PC-9 (cell line): ENCODE measurements around the gene ZNF217.

Experiments
- CTCF ChIP-seq: fragments of 200-600 bp; sonication (generic); conservative IDR thresholded peaks from 2 replicates; pipeline ENCODE4 v1.6.1; 2017; ENCODE audit warnings: mixed run types, antibody characterized with exemption, mild to moderate bottlenecking, moderate library complexity
- EZH2 ChIP-seq: fragments of 200-600 bp; sonication (generic); IDR thresholded peaks from 2 replicates; pipeline ENCODE4 v1.8.0; 2017; ENCODE audit warnings: antibody characterized with exemption, low read depth

DNA sequence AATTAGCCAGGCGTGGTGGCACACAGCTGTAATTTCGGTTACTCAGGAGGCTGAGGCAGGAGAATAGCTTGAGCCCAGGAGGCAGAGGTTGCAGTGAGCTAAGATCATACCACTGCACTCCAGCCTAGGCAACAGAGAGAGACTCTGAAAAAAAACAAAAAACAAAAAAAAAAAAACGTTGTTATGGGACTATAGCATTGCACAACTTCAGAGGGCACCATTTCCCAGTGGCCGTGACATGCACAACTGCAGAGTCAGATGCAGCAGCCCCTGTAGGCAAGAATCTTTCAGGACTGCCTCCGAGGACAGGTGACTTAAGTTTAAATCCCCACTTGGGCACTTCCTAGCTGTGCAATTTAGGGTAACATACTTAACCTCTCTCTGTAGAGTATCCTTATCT, 64.0 kb downstream of the ZNF217 start:
- no peak for TF ChIP-seq CTCF
- no peak for TF ChIP-seq EZH2
